ENCODE data around the gene PLCD1.

- TF ChIP-seq CTCF (conservative IDR thresholded peaks at IDR 0.05) (no peak), ZFX (IDR thresholded peaks at IDR 0.05) (no peak)
Measured at GRCh38 chr3:38070013-38070412, 40.6 kb upstream of the PLCD1 start.
